AG10803 (cell line): ENCODE measurements around the gene SPINK1.
"Not testable (repeated sequence)": the region's sequence is repeated elsewhere in the genome, so short reads cannot be mapped to it uniquely, and the experiment has no call there.

ENCODE experiments used
- DNase-seq: peaks from one replicate; pipeline ENCODE4 v3.0.0; 2010; ENCODE audit warnings: low read depth
- H3K4me3 ChIP-seq: 2 replicates; pipeline ENCODE4 v1.5.1; 2011; ENCODE audit warnings: mild to moderate bottlenecking, low read length, control low read depth
- TF ChIP-seq, protein P1 (sequence below): conservative IDR thresholded peaks from 2 replicates; pipeline ENCODE4 v1.5.1; 2011; ENCODE audit warnings: mild to moderate bottlenecking, low read length, control low read depth, inconsistent platforms

The SPINK1 gene, protein sequence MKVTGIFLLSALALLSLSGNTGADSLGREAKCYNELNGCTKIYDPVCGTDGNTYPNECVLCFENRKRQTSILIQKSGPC

DNA sequence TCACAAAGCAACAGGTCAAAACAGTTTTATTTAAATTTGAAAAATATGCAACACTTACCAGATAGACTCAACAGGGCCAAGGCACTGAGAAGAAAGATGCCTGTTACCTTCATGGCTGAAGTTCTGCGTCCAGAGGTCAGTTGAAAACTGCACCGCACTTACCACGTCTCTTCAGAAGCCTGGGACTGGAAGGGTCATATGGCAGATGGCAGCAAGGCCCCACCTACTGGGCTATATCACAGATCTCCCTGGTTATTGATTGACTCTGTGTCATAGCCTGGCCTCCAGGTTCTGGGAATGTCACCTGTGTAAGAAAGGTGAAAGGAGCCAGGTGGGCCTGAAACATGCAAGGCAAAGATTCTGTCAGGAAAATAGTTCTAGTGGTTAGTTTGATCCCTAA lies at the start of gene SPINK1:
TSS of gene SPINK1 (minus strand) at position 207 of the 400 bp plus-strand sequence. CDS start at position 113, 94 bp downstream.
- TF ChIP-seq, protein P1, sequence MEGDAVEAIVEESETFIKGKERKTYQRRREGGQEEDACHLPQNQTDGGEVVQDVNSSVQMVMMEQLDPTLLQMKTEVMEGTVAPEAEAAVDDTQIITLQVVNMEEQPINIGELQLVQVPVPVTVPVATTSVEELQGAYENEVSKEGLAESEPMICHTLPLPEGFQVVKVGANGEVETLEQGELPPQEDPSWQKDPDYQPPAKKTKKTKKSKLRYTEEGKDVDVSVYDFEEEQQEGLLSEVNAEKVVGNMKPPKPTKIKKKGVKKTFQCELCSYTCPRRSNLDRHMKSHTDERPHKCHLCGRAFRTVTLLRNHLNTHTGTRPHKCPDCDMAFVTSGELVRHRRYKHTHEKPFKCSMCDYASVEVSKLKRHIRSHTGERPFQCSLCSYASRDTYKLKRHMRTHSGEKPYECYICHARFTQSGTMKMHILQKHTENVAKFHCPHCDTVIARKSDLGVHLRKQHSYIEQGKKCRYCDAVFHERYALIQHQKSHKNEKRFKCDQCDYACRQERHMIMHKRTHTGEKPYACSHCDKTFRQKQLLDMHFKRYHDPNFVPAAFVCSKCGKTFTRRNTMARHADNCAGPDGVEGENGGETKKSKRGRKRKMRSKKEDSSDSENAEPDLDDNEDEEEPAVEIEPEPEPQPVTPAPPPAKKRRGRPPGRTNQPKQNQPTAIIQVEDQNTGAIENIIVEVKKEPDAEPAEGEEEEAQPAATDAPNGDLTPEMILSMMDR, result no peak
- DNase-seq, result no peak
- H3K4me3 ChIP-seq, result no peak within 1 kb of the TSS

DNA sequence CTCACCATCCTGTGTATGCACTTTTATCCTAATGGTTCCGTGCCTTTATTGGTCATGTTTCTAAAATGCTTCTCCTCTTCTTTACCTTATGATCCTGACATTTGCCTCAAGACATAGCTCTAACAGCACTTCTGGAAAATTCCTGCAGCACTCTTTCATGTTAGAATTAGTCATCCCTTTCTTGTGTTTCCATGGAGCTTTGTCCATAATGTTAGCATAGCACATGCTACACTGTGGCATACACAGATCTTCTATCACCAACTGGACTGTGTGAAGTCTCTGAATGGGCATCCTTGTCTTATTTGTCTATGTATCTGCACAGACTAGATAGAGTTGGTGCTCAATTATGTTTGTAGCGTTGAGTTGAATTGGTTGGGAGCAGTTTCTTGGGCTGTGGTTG lies 49.0 kb upstream of the SPINK1 start:
- no peak for DNase-seq
- no peak overlapping the region for H3K4me3 ChIP-seq
- TF ChIP-seq, protein P1, result no peak

DNA sequence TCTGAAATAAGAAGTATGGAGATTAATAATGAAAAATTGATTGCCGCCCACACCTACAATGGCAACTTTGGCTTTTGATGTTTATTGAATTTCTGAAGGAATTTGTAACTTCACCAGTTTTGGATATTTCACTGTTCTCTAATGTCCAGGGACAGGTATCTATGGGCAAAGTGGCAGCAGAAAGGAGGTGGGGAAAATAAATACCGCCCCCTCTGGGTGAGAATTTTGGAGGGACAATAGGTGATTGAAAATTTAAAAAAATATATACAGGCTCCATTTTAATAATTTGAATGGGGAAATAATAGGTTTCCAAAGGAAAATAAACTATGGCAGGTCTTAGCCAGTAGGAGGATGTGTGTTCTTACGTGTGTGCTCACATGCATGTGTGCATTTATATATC lies 48.3 kb upstream of the SPINK1 start:
- no peak for DNase-seq
- TF ChIP-seq, protein P1, result no peak
- no peak overlapping the region for H3K4me3 ChIP-seq

DNA sequence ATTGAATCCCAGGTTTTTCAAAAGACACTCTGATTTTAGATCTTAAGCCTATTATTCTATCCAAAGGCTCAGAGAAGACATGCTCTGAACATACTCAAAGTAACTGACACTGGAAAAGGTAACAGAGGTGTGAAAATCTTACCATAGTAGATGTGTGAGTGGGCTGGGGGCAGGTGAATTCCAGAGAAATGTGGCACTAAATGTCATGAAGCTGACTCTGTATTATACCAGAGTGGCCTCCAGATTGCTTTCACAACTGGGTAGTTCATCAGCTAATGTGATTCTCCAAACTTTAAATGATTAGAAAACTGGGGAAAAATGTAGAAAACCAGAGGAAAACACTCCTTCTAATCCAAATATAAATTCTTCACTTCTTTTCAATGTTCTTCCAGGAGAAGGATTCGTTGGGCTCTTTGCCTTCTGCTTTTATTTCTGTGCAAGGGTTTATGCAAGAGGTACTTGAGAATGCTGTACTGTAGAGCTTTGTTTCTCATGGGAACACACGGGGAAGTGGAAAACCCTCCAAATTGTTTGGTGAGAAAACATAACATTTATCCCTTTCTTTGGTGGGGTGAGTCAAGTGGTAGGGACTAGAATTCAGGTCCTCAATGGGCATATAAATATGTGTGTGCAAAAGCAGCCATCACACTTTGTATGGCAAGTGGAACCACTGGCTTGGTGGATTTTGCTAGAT lies 46.7 kb upstream of the SPINK1 start, which contains the start of gene SCGB3A2:
TSS of gene SCGB3A2 (plus strand) at position 646 of the 694 bp plus-strand sequence. CDS start 93 bp downstream, outside the sequence.
- TF ChIP-seq, protein P1, result no peak
- no peak for DNase-seq
- no peak within 1 kb of the TSS for H3K4me3 ChIP-seq

DNA sequence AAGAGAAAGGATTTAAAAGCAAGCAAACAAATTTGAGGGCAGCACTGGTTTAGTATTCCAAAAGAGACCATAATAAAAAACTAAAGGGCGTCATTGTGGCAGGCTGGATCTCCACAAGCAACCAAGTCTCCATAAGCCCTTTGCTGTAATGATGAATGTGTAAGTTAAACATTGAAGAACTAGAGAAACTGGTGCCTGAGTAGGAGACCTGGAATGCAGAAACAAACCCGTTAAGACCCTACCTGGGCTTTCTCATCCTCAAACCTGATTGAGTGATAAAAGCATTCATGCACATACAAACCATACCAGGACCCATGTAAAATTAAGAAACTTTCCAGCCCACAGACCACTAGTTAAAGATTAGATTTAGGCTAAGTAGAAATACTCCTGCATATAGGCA lies 45.2 kb upstream of the SPINK1 start:
- DNase-seq, result no peak
- no peak overlapping the region for H3K4me3 ChIP-seq
- TF ChIP-seq, protein P1, result no peak

DNA sequence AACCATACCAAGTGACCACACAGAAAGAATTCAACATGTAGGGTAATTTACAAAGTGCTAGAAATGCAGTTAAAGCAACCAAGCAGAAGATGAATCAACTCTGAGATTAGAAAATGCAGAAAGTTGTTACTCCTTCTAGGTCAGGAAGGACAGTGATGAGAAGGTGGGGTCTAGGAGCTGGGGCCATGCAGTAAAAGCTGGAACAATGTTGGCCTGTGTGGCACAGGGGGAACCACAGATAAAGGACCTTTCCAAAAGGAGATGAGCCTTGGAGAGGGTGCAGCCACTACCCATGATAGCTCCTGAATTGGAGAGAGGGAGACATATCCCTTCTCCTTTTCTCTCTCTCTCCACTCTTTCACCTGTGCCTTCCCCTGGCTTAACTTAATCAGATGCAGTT lies 44.7 kb upstream of the SPINK1 start:
- TF ChIP-seq, protein P1, result no peak
- no peak for DNase-seq
- H3K4me3 ChIP-seq, result no peak overlapping the region

DNA sequence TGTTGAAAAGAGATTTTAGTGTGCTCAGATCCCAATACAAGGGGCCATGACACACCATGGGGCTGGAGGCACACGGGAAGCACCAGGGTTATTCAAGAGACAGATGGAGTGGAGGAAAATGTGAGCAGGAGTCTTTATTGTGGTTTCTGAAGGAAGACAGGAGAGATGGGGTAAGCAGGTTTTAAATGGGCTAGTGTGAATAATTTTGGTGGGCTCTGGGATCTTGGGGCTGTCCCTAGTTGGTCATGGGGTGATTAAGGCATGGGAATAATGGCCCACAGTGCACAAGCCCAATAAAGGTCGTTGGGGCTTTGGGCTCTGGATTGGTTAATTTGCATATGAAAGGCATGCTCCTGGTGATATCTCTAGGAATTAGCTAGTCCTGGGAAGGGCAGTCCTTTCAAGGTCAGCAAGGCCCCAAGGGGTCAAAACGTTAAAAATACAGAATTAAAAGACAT lies 43.5 kb upstream of the SPINK1 start:
- TF ChIP-seq, protein P1, result no peak
- DNase-seq, result no peak

DNA sequence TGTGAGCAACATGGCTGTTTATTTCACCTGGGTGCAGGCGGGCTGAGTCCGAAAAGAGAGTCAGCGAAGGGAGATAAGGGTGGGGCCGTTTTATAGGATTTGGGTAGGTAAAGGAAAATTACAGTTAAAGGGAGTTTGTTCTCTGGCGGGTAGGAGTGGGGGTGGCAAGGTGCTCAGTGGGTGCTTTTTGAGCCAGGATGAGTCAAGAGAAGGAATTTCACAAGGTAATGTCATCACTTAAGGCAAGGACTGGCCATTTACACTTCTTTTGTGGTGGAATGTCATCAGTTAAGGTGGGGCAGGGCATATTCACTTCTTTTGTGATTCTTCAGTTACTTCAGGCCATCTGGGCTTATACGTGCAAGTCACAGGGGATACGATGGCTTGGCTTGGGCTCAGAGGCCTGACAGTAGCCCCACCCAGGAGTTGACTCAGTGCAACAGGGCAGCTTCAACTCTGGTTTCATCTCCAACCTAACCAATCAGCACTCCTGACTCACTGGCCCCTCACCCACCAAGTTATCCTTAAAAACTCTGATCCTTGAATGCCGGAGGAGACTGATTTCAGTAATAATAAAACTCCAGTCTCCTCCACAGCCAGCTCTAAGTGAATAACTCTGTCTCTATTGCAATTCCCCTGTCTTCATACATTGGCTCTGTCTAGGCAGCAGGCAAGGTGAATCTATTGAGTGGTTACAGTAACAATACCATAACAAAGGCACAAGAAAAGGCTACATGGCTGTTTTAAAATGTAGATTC lies 42.8 kb upstream of the SPINK1 start:
- not testable (repeated sequence) for DNase-seq, H3K4me3 ChIP-seq

More for the DNA sequence above, 43.5 kb upstream of the SPINK1 start:
- no peak overlapping the region for H3K4me3 ChIP-seq

DNA sequence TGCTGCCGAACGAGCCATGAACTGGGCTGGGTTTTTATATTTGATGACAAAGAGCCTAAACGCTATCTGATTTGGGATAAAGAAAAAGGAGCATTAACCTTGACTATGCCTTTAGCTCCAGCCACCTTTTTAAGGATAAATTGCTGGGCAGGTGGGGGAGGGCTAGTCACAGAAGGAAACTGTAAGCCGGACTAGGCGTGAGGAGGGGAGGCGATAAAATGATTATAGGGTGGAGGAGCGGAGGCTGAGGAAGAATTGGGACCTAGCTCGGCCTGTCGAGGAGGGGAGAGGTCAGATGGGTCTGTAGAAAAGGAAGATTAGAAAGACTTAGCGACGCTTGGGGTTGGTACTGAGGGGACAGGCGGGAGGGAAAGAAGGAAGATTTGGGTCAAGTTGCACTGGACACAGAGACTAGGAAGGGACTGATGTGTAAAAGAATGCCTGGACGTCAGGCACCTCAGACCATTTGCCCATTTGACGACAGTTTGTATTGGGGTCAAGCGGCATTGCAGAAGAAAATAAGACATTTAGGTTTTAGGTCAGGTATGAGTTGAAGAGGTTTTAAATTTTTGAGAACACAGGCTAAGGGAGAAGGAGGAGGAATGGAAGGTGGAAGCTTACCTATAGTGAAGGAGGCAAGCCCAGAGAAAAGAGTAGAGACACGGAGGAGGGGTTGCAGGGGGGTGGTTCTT lies 41.4 kb upstream of the SPINK1 start:
- H3K4me3 ChIP-seq, DNase-seq: not testable (repeated sequence)
